Heart left ventricle (tissue), 13 donors: ENCODE data around the gene LYVE1.

Experiments used
- POLR2A ChIP-seq, 2 donors: fragments of 450-650 bp; IDR thresholded peaks; one replicate each; pipeline ENCODE4 v1.6.1; 2017; ENCODE audit warnings: antibody characterized with exemption in 2 of 2, mild to moderate bottlenecking in 2 of 2, moderate library complexity in 2 of 2
- TF ChIP-seq, protein P1 (sequence below), 12 donors: fragments of 200-600 bp; sonication (generic) in 4 of 12; IDR thresholded peaks; one replicate each; pipeline versions ENCODE4 v1.5.0 to v1.8.0; 2018 to 2022; ENCODE audit warnings: antibody characterized with exemption in 12 of 12, mild to moderate bottlenecking in 5 of 12
- donor health status: ischemic (EF 13 %, LVEDD 7.1; RV severe dilation, severe dysfunction).
- donor health status: DM: no; HTN: yes; CAD: no.
- donor health status: DM: no; HTN: no; CAD: no.
- donor health status: ischemic (EF 25% LVEDD 6.9; RV normal size, moderate dysfunction).
- donor health status: ischemic (EF 25% LVEDD 5.7; RV mildly dilated, moderate dysfunction).
- donor health status: ischemic (EF 35%, LVEDD 5.7; RV mildly dilated, moderate dysfunction).
- donor health status: nonischemic (EF 11% LVEDD 7.7; RV severe dilation, severe dysfunction).
- donor health status: DM: yes; HTN: yes; CAD: no.
- donor health status: PGD.
- donor health status: ischemic (EF 29% LVEDD 5.4; RV normal size, mild dysfunction).
- donor health status: nonischemic (EF 23%, LVEDD 6.1; RV moderate dilation, normal function).

DNA sequence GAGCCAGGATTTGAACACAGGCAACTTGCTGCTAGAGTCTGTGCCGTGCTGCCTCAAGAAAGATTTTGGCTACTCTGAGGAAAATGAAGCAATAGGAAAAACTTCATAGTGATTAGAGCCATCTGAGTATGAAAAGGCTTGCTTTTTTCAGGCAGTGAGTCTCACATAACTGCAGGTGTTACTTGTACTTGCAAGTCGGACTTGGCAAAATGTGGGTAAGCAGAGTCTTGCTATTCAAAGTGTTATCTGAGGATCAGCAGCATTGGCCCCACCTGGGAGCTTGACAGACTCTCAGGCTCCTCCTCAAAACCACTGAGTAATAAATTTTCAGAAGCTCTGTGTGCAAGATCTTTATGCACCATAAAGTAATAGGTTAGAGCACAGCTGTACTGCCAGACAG, 45.5 kb downstream of the LYVE1 start:
- TF ChIP-seq, protein P1, sequence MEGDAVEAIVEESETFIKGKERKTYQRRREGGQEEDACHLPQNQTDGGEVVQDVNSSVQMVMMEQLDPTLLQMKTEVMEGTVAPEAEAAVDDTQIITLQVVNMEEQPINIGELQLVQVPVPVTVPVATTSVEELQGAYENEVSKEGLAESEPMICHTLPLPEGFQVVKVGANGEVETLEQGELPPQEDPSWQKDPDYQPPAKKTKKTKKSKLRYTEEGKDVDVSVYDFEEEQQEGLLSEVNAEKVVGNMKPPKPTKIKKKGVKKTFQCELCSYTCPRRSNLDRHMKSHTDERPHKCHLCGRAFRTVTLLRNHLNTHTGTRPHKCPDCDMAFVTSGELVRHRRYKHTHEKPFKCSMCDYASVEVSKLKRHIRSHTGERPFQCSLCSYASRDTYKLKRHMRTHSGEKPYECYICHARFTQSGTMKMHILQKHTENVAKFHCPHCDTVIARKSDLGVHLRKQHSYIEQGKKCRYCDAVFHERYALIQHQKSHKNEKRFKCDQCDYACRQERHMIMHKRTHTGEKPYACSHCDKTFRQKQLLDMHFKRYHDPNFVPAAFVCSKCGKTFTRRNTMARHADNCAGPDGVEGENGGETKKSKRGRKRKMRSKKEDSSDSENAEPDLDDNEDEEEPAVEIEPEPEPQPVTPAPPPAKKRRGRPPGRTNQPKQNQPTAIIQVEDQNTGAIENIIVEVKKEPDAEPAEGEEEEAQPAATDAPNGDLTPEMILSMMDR (IDR thresholded peaks at IDR 0.05) = no peak
- TF ChIP-seq POLR2A (IDR thresholded peaks at IDR 0.05) = no peak
